ENCODE results near the gene IL1RN. TPM values are rescaled to one million over a fixed set of nuclear protein-coding genes. Genes with fewer than 3 reads are reported as not detected.

Gene IL1RN
- total and polyA plus RNA-seq, 2 of the 13 experiments (the other 11 are each of a cell fraction or from before 2014, with no cell fraction given): 21.2 to 101 TPM

- TF ChIP-seq ZNF160 (CRISPR knock-in tag; IDR thresholded peaks at IDR 0.05): no peak
- no peak for TF ChIP-seq SIX1 (CRISPR knock-in tag; IDR thresholded peaks at IDR 0.05; ENCODE audit: borderline replicate concordance)
- no peak for TF ChIP-seq BHLHE40 (IDR thresholded peaks at IDR 0.05; ENCODE audit: low read length)
- TF ChIP-seq DNMT1 (CRISPR knock-in tag; IDR thresholded peaks at IDR 0.05): no peak
- TF ChIP-seq ZBTB42 (CRISPR knock-in tag; IDR thresholded peaks at IDR 0.05): no peak
Observed at GRCh38 chr2:113178069-113178746, 50.8 kb downstream of the IL1RN start (continued).

DNA sequence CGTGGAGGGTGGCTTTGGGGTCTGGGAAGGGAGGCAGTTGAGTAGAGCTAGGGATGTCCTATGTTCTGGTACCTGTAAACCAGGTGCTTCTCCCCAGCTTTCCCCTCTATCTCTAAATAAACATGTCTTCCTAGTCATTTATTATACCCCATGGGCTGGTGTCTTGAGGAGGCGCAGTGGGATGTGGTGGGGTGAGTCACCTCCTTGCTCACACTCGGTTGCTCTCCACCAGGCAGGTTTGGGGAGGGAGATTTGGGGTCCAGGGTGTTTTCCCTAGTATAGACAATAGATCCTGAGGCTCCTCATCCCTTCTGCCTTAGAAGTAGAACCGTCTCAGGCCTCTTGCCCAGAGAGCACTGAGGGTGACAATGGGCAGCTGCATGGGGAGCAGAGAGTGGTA lies 51.5 kb downstream of the IL1RN start:
- no peak overlapping the region for H3K9ac ChIP-seq (ENCODE audit: insufficient read depth, low read depth, low read length)
- no peak for DNase-seq (ENCODE audit: low spot score)
- H3K4me1 ChIP-seq (ENCODE audit: insufficient read depth, low read length): peaks cover 74% of the 10 kb centered on the region
- no peak for FAIRE-seq
- WGBS (ENCODE audit: low lambda C conversion rate): 61% methylated on average over 4 of the region's 4 CpGs
- no peak overlapping the region for H3K27ac ChIP-seq (ENCODE audit: extremely low read length, insufficient read depth, low read length)
- intact Hi-C loops (cut with micrococcal nuclease; ENCODE audit: unreplicated experiment): no loop called here
- no peak for TF ChIP-seq ZNF484 (CRISPR knock-in tag; IDR thresholded peaks at IDR 0.05; ENCODE audit: borderline replicate concordance, low read depth)
- no peak for TF ChIP-seq ELF3 (CRISPR knock-in tag; IDR thresholded peaks at IDR 0.05)
- no peak for TF ChIP-seq ZNF264 (CRISPR knock-in tag; IDR thresholded peaks at IDR 0.05)
- H3K27me3 ChIP-seq (ENCODE audit: control insufficient read depth in 1 of 2, insufficient read depth in 2 of 2, low read length in 2 of 2): peaks cover 0 to 4% of the 10 kb centered on the region in 2 experiments; a peak in 1 of 5 replicates
- H3K79me2 ChIP-seq (ENCODE audit: insufficient read depth, low read length): no peaks in the 10 kb centered on the region
- in situ Hi-C loops (cut with HindIII; ENCODE audit: extremely low pct_ligation_motif_present, low pct_unique_long_range_greater_than_20kb): no loop called here
- ChIA-PET POLR2A (interaction anchor here (3.5 to 6.4 kb wide), 2 partner anchors 12 to 21 kb away, joined by 39 to 97 read pairs; no protein-coding TSS in a partner anchor), CTCF (ENCODE audit: low intra/inter-chr PET ratio, low total read pairs) (no interaction called here)
- no peaks in the 10 kb centered on the region for H3K9me3 ChIP-seq (ENCODE audit: low read length)
- H3K4me2 ChIP-seq (ENCODE audit: low read depth, low read length): no peak overlapping the region
- no peaks in the 10 kb centered on the region; a peak in 1 of 5 replicates for H3K36me3 ChIP-seq (replicated peaks in 1 of 2; ENCODE audit: control insufficient read depth in 1 of 2, insufficient read depth in 2 of 2, low read length in 2 of 2)
- no peak for ATAC-seq
- no peaks in the 10 kb centered on the region for H4K20me1 ChIP-seq (ENCODE audit: insufficient read depth, low read length)
- no peak overlapping the region for H3K4me3 ChIP-seq (replicated peaks in 1 of 3; ENCODE audit: insufficient read depth in 1 of 3, low read depth in 2 of 3, low read length in 3 of 3)
- no peak overlapping the region for H2AFZ ChIP-seq (ENCODE audit: low read length)
- BruUV-seq (replicated peaks): no TSS peak
